Panc1 (cell line): ENCODE results near the gene SLC27A4.

Experiments
- TF ChIP-seq, protein P1 (sequence below): fragments of 450-650 bp; IDR thresholded peaks from 2 replicates; pipeline ENCODE4 v1.5.1; 2017; ENCODE audit warnings: mild to moderate bottlenecking
- TF ChIP-seq, protein P2 (sequence below), 2 experiments: IDR thresholded peaks; 2 replicates each; pipeline ENCODE4 v1.6.1; 2011 to 2012; ENCODE audit warnings: low read depth in 2 of 2, control low read depth in 1 of 2, low read length in 1 of 2, mild to moderate bottlenecking in 1 of 2, moderate library complexity in 1 of 2; ENCODE audit not compliant: insufficient read depth in 1 of 2

DNA sequence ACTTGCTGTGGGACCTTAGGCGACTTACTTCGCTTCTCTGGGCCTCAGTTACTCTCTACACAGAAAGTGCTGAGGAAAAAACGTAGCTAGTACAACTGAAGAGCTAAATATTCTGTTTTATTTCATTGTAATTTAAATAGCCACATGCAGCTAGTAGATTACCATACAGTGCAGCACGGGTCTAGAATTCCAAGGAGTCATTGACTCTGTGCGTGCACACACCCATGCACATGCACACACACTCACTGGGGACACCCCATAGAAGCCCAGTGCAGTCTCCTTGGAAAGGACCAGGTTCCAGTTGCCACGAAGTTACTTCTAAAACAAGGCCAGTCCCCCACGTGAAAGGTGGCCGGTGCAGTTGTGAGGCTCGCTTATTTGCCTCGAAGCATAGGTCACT lies 47.8 kb downstream of the SLC27A4 start:
- TF ChIP-seq, protein P1, sequence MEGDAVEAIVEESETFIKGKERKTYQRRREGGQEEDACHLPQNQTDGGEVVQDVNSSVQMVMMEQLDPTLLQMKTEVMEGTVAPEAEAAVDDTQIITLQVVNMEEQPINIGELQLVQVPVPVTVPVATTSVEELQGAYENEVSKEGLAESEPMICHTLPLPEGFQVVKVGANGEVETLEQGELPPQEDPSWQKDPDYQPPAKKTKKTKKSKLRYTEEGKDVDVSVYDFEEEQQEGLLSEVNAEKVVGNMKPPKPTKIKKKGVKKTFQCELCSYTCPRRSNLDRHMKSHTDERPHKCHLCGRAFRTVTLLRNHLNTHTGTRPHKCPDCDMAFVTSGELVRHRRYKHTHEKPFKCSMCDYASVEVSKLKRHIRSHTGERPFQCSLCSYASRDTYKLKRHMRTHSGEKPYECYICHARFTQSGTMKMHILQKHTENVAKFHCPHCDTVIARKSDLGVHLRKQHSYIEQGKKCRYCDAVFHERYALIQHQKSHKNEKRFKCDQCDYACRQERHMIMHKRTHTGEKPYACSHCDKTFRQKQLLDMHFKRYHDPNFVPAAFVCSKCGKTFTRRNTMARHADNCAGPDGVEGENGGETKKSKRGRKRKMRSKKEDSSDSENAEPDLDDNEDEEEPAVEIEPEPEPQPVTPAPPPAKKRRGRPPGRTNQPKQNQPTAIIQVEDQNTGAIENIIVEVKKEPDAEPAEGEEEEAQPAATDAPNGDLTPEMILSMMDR: no peak
- TF ChIP-seq, protein P2, sequence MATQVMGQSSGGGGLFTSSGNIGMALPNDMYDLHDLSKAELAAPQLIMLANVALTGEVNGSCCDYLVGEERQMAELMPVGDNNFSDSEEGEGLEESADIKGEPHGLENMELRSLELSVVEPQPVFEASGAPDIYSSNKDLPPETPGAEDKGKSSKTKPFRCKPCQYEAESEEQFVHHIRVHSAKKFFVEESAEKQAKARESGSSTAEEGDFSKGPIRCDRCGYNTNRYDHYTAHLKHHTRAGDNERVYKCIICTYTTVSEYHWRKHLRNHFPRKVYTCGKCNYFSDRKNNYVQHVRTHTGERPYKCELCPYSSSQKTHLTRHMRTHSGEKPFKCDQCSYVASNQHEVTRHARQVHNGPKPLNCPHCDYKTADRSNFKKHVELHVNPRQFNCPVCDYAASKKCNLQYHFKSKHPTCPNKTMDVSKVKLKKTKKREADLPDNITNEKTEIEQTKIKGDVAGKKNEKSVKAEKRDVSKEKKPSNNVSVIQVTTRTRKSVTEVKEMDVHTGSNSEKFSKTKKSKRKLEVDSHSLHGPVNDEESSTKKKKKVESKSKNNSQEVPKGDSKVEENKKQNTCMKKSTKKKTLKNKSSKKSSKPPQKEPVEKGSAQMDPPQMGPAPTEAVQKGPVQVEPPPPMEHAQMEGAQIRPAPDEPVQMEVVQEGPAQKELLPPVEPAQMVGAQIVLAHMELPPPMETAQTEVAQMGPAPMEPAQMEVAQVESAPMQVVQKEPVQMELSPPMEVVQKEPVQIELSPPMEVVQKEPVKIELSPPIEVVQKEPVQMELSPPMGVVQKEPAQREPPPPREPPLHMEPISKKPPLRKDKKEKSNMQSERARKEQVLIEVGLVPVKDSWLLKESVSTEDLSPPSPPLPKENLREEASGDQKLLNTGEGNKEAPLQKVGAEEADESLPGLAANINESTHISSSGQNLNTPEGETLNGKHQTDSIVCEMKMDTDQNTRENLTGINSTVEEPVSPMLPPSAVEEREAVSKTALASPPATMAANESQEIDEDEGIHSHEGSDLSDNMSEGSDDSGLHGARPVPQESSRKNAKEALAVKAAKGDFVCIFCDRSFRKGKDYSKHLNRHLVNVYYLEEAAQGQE (IDR thresholded peaks at IDR 0.05; ENCODE audit: insufficient read depth in 1 of 2, low read depth in 2 of 2, low read length in 1 of 2): no peak
